HT-29 (cell line): Measurements from ENCODE around the gene LDHD. TPM values are rescaled to one million over a fixed set of nuclear protein-coding genes. Genes with fewer than 3 reads are reported as not detected.
"Not testable (repeated sequence)": the region's sequence is repeated elsewhere in the genome, so short reads cannot be mapped to it uniquely, and the experiment has no call there.

ENCODE experiments used
- DNase-seq: peaks from one replicate; pipeline ENCODE4 v3.0.0-alpha.2; 2015; ENCODE audit warnings: low spot score
- total RNA-seq: library from RNA; depleted of rRNA; stranded (reverse); fragments of >200 nt; shearing (Covaris generic); gene quantifications from 2 replicates; pipeline ENCODE4 v1.2.3, GENCODE V29; 2014

LDHD gene
- total RNA-seq, 1 experiment from 2014 or later = 1.4 TPM

DNA sequence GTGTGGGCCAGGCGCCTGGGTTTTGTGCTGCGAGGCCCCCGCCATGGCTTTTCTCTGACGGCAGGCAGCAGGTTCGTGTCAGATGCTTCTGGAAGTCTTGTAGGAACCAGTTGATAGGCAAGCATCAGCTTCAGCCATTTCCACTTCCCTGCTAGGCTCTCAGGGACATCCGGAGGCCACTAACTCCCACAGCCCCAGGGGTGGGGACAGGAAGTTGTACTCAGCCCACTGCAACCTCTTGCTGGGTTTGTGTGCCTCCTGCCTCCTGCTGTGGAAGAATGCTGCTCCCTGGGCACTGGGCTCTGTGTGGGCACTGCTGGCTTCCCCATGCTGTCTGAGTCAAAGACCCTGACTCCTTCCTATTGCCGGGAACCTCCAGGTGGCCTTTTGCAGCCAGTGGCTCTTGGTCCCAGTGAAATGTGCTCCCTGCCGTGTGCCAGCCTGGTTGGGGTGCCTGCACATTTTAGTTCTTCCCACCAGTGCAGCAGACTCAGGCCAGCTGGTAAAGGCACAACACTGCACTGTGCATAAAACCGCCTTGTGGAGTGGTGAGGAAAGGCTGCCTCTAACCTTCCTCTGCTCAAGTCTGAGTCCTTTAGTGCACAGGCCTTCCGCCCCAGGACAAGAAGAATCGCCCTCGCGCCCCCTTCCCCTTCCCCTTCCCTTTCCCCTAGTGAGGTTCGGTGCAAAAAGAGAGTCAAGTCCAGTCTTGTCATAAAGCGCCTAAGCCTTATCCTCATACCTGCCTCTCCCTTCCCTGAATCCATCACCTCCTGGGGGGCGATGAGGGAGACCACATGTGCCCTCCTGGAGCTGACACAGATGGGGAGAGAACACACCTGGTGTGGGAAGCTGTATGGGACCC, 16.6 kb downstream of the LDHD start:
- DNase-seq = no peak

DNA sequence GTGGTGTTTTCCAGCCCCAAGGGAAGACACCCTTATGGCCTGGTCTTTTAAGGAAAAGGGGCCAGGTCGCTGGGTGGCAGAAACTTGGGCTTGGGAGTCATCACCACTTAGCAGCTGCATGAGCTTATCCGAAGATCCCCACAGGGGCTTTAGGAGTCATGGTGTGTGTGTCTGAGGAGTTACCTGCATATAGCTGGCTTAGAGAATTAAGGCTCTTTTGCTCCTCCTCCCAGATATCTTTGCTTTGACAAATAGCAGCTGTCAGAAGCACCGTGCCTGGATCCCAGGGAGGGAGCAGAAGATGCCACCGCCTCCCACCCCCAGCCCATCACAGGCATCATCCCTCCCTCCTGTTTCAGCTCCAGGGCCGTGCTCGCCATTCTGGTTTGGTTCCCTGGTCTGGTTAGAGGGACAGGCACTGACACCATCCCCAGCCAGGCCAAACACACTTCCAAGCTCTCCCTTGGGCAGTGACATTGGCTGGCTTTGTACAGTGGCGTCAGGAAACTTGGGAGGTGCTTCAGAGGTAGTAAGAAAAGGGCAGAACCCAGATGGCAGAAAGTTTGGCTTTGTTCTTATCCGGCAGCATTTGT, 17.4 kb downstream of the LDHD start:
- DNase-seq = no peak

DNA sequence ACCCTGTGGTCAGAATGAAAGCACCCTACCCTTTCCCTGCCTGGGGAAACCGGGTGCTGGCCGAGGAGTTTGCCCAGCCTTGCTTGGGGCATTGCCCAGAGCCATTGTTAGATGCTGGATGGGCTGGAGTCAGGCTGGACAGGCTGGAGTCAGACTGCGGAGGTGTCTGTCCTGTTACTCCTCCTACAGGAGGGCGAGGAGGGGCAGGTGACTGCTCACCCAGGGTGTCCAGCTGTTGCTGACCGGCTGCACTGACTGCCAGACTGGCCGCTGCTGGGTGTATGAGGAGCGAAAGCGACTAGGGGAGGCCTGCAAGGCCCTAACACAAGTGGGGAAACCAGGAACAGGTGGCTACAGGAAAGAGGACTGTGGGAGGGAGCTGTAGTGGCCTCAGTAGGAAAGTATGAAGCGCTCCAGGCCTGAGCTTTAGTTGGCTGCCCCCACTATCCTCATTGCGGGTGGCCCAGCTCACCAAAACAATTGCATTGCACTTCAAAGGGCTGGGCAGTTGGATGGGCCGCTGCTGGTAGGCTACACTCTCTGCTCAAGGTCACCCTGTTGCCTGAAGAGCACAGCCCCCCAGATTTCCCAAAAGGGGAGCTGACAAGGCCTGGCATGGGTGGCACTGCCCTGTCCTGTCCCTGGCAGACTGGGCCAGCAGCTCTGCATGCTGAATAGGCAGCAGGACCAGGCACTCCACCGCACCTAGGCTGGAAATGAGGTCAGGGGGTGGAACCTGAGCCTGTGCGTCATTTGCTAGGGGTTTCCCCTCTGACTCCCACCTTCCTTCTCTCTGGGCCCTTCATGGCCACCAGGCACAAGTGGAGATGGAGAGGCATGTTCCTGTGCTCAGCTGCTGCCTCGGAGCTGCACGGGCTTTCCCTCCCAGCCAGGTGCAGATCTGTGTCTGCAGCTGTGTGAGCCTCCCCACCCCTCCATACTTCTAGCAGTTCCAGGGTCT, 18.4 kb downstream of the LDHD start:
- no peak for DNase-seq

DNA sequence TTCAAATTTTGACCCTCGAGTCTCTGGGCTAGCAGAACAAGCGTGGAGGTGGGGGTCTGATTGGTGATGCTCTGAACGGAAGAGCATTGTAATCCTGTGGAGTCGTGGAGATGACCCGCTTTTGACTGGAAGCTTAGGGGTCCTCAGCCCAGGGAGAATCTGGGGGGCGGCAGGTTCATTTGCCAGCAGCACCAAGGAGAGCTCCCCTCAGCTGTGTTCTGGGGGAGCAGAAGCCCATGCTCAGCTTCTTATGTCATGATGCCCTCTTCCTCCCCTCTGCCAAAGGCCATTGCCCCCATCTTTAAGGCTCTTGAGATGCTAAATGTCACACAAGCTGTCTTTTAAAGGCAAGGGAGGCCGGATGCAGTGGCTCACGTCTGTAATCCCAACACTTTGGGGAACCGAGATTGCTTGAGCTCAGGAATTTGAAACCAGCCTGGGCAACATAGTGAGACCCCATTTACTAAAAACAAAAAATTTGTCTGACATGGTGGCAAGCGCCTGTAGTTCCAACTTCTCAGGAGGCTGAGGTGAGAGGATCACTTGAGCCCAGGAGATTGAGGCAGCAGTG, 19.3 kb downstream of the LDHD start:
- no peak for DNase-seq

DNA sequence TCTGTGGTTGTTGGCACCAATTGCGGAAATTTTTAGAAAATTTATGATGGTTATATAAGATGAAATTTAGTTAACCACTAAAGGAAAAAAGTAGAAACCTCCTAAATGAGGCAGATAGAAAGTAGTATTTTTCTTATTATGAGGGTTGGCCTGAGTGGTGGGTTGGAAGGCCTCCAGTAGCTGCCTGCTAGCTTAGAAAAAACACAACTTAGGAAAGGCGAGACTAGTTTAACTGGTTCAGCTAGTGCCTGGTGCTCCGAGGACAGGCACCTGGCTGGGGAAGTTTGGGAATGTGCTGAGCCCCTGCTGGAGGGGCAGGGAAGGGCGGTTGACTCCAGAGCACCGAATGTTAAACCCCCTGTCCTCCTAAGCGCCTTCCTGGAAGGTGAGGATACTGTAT, 19.9 kb downstream of the LDHD start:
- DNase-seq = peak; percentile 85

DNA sequence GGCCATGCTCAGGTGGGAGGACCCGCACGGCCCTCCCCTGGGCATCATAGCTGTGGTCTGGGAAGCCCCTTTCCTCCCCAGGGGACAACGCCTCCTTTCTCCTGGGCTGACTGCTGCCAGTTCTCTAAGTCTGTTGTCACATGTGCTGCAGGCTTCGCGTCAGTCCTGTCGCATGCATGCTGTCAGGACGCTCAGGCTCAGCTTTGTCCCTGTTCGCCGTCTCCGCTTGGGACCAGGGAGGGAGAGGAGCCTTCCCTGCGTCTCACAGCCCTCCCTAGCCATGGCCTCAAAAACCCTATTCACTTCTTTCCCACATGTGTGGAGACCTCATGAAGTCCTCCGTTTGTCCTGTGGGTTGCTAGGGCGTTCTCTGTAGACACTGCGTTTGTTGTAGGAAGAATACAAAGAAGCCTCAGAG, 21.4 kb downstream of the LDHD start:
- no peak for DNase-seq

DNA sequence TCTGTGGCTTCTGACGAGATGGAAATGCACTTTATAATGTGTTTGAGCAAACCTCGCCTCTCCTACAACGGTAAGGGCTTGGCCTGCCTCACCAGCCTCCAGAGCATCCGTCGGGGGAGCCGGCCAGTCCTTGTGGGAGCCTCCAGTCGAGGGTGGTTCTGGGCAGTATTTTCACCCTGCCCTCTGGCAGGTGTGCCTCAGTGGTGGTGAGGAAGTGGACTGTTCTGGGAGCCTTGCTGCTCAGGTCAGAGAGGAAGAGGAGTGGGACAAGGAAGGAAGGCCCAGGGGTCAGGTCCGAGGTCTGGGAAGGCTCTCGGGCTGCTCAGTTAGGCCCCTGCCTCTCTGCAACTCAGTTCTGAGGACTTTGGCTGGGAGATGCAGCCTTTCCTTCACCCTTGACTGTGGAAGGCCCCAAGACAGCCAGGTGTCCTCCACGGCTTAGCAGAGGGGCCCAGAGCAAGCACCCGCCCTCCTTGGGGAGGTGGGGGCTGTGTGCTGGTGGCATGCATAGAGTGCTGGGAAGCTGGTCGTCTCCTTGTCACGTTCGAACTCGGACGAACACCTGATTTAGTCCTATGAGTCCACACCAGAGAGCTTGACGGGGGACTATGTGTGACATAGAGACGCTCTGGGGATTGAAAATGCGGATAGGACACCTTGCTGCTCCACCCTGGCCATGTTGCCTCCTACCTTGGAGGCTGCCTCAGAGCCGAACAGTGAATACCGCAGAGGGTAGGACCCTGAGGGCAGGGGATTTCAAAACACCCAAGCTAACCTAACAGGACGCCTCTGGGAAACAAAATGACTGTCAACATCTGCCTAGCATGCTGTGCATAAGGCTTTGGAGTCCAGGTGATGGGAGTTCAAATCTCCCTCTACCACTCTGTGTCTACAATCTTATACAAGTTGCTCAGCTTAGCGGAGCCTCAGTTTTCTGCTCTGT, 22.7 kb downstream of the LDHD start:
- DNase-seq = no peak

DNA sequence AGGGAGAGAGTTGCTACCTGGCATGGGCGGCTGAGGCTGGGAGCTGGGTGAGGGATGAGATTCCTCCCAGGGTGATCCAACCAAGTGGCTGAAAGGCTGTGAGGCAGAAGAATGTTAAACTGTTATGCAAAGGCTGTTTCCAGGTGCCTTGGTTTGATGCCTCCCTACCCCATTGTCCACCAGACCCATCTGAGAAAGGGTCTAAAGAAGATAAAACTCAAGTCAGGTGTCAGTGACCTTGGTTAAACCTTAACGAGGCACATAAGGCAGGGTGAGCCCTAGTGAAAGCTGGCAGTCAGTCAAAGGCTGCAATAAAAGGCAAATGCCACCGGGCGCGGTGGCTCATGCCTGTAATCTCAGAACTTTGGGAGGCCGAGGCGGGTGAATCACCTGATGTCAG, 23.8 kb downstream of the LDHD start:
- DNase-seq = no peak

DNA sequence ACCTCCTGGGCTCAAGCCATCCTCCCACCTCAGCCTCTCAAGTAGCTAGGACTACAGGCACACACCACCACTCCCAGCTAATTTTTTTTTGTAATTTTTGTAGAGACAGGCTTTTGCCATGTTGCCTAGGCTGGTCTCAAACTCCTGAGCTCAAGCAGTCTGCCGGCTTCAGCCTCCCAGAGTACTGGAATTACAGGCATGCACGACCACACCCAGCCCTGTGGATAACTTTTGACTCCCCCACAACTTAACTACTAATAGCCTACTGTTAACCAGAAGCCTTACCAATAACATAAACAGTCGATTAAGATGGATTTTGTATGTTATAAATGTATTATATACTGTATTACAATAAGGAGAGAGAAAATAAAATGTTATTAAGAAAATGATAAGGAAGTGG, 25.0 kb downstream of the LDHD start:
- DNase-seq = not testable (repeated sequence)

DNA sequence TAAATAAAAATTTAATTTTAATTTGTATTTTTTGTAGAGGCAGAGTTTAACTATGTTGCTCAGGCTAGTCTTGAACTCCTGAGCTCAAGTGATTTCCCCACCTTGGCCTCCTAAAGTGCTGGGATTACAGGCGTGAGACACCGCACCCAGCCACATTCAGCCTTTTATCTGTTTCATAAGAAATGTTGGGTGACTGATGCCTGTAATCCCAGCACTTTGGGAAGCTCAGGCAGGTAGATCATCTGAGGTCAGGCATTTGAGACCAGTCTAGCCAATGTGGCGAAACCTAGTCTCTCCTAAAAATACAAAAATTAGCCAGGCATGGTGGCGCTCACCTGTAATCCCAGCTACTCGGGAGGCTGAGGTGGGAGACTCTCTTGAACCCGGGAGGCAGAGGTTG, 25.7 kb downstream of the LDHD start:
- DNase-seq = not testable (repeated sequence)

DNA sequence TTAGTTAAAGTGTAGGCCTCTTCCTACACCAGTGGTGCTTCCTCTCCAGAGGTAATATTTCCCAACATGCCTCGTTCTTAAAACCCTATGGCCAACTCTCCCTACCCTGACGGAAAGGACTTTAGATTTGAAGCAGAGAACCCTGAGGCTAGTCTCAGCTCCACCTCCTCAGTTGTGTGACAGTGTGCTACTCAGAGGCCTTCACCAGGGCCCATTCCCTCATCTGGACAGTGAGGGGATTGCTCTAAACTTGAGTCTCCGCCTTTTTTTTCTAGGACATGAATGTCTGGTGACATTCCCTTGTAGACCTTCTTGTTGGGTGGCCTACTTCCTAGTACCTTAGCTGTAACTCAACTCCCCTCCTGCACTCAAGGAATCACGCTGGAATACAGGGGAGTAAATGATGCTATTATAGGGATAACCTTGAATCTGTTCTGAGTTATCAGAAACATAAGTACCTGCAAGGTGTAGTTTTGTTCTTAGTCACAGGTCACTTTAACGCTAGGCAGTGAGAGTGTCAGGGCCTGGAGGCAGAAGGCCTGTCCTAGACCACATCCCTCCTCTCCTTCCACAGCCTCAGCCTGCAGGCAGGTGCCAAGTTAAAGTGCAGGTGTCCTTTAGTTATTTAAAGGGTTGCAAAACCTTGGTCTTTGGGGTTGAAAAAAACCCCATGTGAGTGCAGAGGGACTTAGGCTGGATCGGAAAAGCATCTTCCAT, 26.9 kb downstream of the LDHD start:
- no peak for DNase-seq

DNA sequence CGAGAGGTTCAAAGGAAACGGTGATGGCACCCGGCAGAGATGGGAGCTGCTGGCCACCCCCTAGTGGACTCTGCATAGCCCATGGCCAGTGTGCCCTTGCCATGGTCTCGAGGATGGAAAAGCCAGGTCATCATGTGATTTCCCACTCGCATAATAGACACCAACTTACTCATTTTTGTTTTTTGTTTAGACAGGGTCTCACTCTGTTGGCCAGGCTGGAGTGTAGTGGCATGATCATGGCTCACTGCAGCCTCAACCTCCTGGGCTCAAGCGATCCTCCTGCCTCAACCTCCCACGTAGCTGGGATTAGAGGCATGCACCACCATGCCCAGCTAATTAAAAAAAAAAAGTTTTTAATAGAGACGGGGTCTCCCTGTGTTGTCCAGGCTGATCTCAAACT, 27.6 kb downstream of the LDHD start:
- no peak for DNase-seq

DNA sequence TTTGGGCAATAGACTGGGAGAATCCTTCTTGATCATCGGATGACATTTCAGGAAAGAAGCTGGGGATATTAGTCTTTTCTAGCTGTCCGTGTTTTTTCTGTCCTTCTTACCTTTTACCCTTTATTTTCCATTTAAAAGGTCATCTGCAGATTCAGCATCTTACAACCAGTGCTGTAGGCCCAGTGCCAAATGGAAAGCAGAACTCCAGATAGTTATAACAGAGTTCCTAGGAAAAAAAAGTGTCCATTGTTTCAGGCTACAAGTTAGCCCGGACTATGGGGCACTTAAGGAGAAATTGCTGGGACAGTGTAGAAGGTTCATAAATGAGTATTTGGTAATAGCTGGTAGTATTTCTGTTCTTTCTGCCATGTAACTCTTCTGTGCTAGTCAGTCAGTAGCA, 28.4 kb downstream of the LDHD start:
- DNase-seq = no peak

DNA sequence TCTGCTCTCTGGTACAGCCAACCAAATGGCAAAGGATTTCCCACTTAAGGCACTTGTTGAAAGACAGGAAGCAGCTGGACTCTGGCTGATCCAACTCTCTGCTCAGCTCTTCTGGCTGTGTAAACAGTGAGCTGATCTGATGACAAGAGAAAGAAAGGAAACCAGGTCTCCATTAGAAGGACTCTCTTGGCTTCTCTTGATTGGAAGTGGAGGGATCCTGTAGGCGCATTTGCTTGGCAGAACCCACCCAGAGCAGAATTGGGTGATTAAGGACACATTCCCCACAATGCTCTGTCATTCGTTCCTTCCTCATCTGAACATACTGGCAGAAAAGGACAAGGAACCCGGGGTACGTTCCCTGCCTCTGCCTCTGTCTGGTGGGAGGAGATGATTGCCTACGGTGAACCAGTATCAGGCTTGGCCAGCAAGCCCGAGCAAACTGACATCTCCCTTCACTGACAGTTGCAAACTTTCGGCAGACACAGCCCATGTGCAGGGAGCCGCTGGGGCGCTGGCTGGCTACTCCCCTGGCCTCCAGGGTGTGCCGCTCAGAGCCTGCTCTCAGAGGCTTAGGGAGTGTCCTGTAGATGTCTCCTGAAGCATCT, 29.1 kb downstream of the LDHD start:
- no peak for DNase-seq

DNA sequence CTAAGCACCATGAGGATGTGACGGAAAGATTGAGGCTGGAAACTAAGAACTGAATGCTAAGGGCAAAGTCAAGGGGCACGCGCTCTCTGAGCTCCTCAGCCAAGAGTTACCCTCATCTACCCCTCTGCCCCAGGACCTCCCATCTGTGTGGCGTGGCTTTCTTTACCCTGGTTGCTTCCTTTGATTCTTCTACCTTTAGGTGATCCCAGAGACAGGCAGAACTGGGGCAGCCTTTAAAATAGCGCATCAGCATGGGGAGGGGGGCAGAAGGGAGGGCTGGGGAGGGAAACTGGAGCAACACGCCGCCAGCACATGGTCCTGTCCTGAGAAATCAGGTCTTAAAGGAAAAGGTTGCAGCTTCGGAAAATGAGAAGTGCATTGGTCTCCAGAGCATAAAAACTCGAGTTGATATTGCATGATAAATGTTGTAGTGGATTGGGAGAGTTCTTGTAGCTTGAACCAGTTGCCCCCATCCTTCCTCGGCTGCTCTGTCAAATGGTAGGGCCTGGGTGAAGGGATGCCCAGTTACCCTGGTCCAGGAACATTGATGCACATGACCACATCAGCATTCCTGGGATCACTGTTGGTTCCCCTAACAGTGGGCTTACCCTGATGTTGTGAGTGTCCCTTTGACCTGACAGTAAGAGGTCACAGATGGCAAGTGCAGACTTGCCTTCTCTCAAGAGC, 29.7 kb downstream of the LDHD start:
- DNase-seq = no peak

DNA sequence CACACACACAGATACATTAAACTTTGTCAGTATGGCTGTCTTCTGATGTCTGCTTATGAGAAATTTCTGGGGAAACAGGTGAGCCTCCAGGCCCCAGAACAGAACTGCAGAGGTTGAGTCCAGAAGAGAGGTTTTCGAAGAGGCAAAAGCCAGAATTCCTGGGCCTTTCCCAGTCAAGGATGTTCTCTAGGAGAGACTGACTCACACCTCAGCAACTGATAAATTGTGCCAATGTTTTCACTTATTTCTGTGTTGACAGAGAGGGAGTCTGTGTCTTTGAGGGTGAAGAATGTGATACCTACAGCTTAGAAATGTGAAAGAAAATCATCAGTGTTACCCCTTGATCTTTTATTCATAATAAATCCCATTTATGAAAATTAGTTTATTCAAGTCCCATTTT, 30.3 kb downstream of the LDHD start:
- no peak for DNase-seq

DNA sequence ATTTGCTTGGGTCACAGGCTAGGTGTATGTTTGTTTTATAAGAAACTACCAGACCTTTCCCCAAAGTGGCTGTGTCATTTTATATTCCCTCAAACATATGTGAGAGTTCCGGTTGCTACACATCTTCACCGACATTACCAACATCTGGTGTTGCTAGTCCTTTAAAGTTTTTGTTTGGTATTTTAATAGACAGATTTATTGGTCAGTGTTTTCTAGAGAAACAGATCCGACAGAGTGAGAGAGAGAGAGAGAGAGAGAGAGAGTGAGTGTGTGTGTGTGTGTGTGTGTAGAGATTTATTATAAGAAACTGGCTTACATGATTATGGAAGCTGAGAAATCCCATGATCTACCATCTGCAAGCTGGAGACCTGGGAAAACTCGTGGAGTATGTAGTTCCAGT, 31.0 kb downstream of the LDHD start:
- DNase-seq = no peak

DNA sequence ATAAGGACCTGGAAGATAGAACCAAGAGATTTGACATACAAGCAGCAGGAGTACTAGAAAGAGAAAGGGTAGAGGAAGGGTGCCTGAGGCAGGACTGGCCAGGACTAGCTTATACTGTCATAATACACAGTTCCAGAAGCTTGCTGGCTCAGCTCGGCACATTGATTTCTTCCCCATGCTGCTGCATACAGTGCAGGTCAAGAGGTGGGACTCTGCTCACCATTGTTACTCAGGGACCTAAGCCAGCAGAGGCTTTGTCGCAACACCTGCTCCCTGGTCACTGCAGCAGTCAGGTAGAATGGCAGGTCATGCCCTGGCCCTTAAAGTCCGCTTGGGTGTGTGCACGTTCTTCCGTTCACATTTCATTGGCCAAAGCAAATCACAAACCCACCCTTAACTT, 32.8 kb downstream of the LDHD start:
- DNase-seq = no peak
